RWPE2 (cell line): ENCODE data around the gene DYRK4.

Experiments
- ATAC-seq: fragments of 200-7000 bp; cut with Tn5 transposase; 3 replicates; pipeline ENCODE4 v1.9.1; 2021; ENCODE audit warnings: low read depth
- DNase-seq: peaks from one replicate; pipeline ENCODE4 v3.0.0-alpha.2; 2020; ENCODE audit warnings: low spot score
- H3K27ac ChIP-seq: fragments of 450-650 bp; 2 replicates; pipeline ENCODE4 v1.5.1; 2017; ENCODE audit warnings: mild to moderate bottlenecking; ENCODE audit not compliant: poor library complexity, severe bottlenecking
- H3K27me3 ChIP-seq: fragments of 250-450 bp; sonication (Bioruptor Pico); 2 replicates; pipeline ENCODE4 v1.5.1; 2021; ENCODE audit warnings: mild to moderate bottlenecking, moderate library complexity; ENCODE audit not compliant: insufficient read depth, poor library complexity, severe bottlenecking
- H3K36me3 ChIP-seq: fragments of 250-450 bp; sonication (Bioruptor Pico); 2 replicates; pipeline ENCODE4 v1.5.1; 2020; ENCODE audit warnings: low read depth, mild to moderate bottlenecking, moderate library complexity
- H3K4me1 ChIP-seq: fragments of 250-450 bp; sonication (Bioruptor Pico); 2 replicates; pipeline ENCODE4 v1.5.1; 2021; ENCODE audit warnings: mild to moderate bottlenecking, moderate library complexity; ENCODE audit not compliant: insufficient read depth, poor library complexity, severe bottlenecking
- H3K4me3 ChIP-seq: fragments of 250-450 bp; sonication (Bioruptor Pico); 2 replicates; pipeline ENCODE4 v1.5.1; 2021; ENCODE audit warnings: mild to moderate bottlenecking, moderate library complexity; ENCODE audit not compliant: severe bottlenecking
- H3K9me3 ChIP-seq: fragments of 250-450 bp; sonication (Bioruptor Pico); 2 replicates; pipeline ENCODE4 v1.5.1; 2021; ENCODE audit warnings: mild to moderate bottlenecking, moderate library complexity; ENCODE audit not compliant: severe bottlenecking
- TF ChIP-seq, protein P1 (sequence below): fragments of 450-650 bp; IDR thresholded peaks from one replicate; pipeline ENCODE4 v1.5.1; 2017; ENCODE audit warnings: mild to moderate bottlenecking, moderate library complexity; ENCODE audit not compliant: poor library complexity, severe bottlenecking

The DYRK4 gene

GRCh38 chr12:4615667-4616066 is 53.7 kb downstream of the DYRK4 start:
- no peak overlapping the region for H3K4me3 ChIP-seq
- peaks cover 20% of the 10 kb centered on the region for H3K36me3 ChIP-seq
- TF ChIP-seq, protein P1, sequence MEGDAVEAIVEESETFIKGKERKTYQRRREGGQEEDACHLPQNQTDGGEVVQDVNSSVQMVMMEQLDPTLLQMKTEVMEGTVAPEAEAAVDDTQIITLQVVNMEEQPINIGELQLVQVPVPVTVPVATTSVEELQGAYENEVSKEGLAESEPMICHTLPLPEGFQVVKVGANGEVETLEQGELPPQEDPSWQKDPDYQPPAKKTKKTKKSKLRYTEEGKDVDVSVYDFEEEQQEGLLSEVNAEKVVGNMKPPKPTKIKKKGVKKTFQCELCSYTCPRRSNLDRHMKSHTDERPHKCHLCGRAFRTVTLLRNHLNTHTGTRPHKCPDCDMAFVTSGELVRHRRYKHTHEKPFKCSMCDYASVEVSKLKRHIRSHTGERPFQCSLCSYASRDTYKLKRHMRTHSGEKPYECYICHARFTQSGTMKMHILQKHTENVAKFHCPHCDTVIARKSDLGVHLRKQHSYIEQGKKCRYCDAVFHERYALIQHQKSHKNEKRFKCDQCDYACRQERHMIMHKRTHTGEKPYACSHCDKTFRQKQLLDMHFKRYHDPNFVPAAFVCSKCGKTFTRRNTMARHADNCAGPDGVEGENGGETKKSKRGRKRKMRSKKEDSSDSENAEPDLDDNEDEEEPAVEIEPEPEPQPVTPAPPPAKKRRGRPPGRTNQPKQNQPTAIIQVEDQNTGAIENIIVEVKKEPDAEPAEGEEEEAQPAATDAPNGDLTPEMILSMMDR, result no peak
- ATAC-seq (no peak), DNase-seq (no peak)
- H3K27me3 ChIP-seq, result no peaks in the 10 kb centered on the region
- H3K27ac ChIP-seq, result no peak overlapping the region
- H3K9me3 ChIP-seq, result no peaks in the 10 kb centered on the region
- H3K4me1 ChIP-seq, result no peaks in the 10 kb centered on the region

DNA sequence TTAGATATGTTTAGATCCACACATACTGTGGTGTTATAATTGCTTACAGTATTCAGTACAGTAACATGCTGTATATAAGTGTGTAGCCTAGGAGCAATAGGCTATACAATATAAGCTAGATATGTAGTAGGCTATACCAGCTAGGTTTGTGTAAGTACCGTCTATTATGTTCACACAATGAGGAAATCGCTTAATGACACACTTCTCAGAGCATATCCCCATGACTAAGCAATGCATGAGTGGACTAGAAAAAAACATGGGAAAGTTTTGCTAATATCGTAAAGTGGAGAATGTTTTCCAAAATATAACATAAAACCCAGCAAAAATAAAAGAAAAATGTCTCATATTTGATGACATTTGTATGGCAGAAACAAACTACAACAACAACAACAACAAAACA is 59.5 kb downstream of the DYRK4 start:
- H3K4me3 ChIP-seq, result no peak overlapping the region
- TF ChIP-seq, protein P1, result no peak
- no peaks in the 10 kb centered on the region for H3K4me1 ChIP-seq
- ATAC-seq, result no peak
- DNase-seq, result no peak
- H3K9me3 ChIP-seq, result no peaks in the 10 kb centered on the region
- no peak overlapping the region for H3K27ac ChIP-seq
- peaks cover 9% of the 10 kb centered on the region for H3K27me3 ChIP-seq
- H3K36me3 ChIP-seq, result no peaks in the 10 kb centered on the region

DNA sequence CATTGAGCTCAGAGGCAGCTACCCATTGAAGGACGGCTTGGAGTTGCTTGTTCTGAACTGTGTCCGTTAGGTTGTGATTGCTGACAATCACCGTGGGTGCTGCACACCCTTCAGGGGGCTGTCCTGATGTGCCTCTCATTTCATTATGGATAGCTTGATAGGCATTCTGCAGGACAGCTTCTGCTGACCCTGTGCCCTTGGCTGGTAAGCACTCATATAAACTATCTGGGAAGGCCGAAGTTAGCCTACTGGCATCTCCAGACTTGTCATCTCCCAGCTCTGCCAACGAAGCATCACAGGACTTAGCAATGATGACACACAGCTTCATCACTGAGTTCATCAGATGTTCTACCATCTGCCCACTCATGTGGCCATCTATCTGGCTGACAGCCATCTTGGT is 64.5 kb downstream of the DYRK4 start:
- TF ChIP-seq, protein P1, result no peak
- H3K4me1 ChIP-seq, result no peaks in the 10 kb centered on the region
- no peaks in the 10 kb centered on the region for H3K9me3 ChIP-seq
- no peaks in the 10 kb centered on the region for H3K36me3 ChIP-seq
- no peak overlapping the region for H3K27ac ChIP-seq
- H3K4me3 ChIP-seq, result no peak overlapping the region
- peaks cover 28% of the 10 kb centered on the region for H3K27me3 ChIP-seq
- DNase-seq, result no peak
- no peak for ATAC-seq

- Histone ChIP-seq H3K36me3 (no peaks in the 10 kb centered on the region), H3K27me3 (peaks cover 34% of the 10 kb centered on the region), H3K9me3 (no peaks in the 10 kb centered on the region)
Observed at GRCh38 chr12:4628406-4628805, 66.4 kb downstream of the DYRK4 start.

GRCh38 chr12:4630262-4630661 is 68.3 kb downstream of the DYRK4 start:
- ATAC-seq (no peak), DNase-seq (no peak)
- Histone ChIP-seq H3K27me3 (peaks cover 40% of the 10 kb centered on the region), H3K9me3 (no peaks in the 10 kb centered on the region), H3K36me3 (no peaks in the 10 kb centered on the region), H3K27ac (no peak overlapping the region), H3K4me1 (no peaks in the 10 kb centered on the region), H3K4me3 (no peak overlapping the region)
- TF ChIP-seq, protein P1, result no peak

More at GRCh38 chr12:4628406-4628805, 66.4 kb downstream of the DYRK4 start:
- Histone ChIP-seq H3K4me1 (no peaks in the 10 kb centered on the region), H3K4me3 (no peak overlapping the region), H3K27ac (no peak overlapping the region)
- DNase-seq (no peak), ATAC-seq (no peak)
- TF ChIP-seq, protein P1, result no peak
